OCI-LY7 (cell line): Measurements from ENCODE around the gene ZCCHC10. TPM values are rescaled to one million over a fixed set of nuclear protein-coding genes. Genes with fewer than 3 reads are reported as not detected.

ENCODE experiments used
- BruUV-seq: library from RNA; stranded (reverse); fragments of 400-500 nt; replicated peaks from 2 replicates; lab custom pipeline; 2021; lab: Mats Ljungman, UMichigan
- CTCF ChIA-PET: fragments of 300-600 bp; sonication (Branson Sonifier 250); formaldehyde crosslinking; loops from one replicate; lab custom pipeline; 2022; ENCODE audit warnings: antibody characterized with exemption; ENCODE audit not compliant: unreplicated experiment; lab: Charles Lee
- POLR2A ChIA-PET: fragments of 300-600 bp; sonication (Branson Sonifier 250); formaldehyde crosslinking; loops from one replicate; lab custom pipeline; 2022; ENCODE audit warnings: antibody characterized with exemption; lab: Charles Lee
- DNase-seq: peaks from one replicate; pipeline ENCODE4 v3.0.0-alpha.2; 2015; ENCODE audit warnings: low spot score
- H2AFZ ChIP-seq: fragments of 200-600 bp; sonication (generic), shearing (Covaris generic); 2 replicates; pipeline ENCODE4 v1.6.1; 2014; ENCODE audit warnings: mild to moderate bottlenecking, antibody characterized with exemption, low read length, moderate library complexity
- H3K27ac ChIP-seq: fragments of 200-600 bp; sonication (generic); 2 replicates; pipeline ENCODE4 v1.5.1; 2014; ENCODE audit warnings: mixed run types, low read depth, mild to moderate bottlenecking, moderate library complexity, low read length, inconsistent platforms; ENCODE audit not compliant: poor library complexity, severe bottlenecking
- H3K36me3 ChIP-seq: fragments of 200-600 bp; sonication (generic); 2 replicates; pipeline ENCODE4 v1.6.1; 2014; ENCODE audit warnings: mild to moderate bottlenecking, antibody characterized with exemption, low read length, moderate library complexity, mixed read lengths; ENCODE audit not compliant: insufficient read depth
- H3K4me1 ChIP-seq: fragments of 200-600 bp; sonication (generic); 2 replicates; pipeline ENCODE4 v1.5.1; 2014; ENCODE audit warnings: mild to moderate bottlenecking, low read length; ENCODE audit not compliant: insufficient read depth, poor library complexity, severe bottlenecking
- H3K4me2 ChIP-seq: fragments of 200-600 bp; sonication (generic); 2 replicates; pipeline ENCODE4 v1.6.1; 2014; ENCODE audit warnings: mild to moderate bottlenecking, low read length
- H3K4me3 ChIP-seq: fragments of 200-600 bp; sonication (generic); 2 replicates; pipeline ENCODE4 v1.5.1; 2014; ENCODE audit warnings: mild to moderate bottlenecking, low read depth, low read length; ENCODE audit not compliant: poor library complexity, severe bottlenecking
- H3K79me2 ChIP-seq: fragments of 200-600 bp; sonication (generic); 2 replicates; pipeline ENCODE4 v1.6.1; 2016; ENCODE audit warnings: low read depth, mild to moderate bottlenecking, low read length, moderate library complexity, mixed read lengths; ENCODE audit not compliant: insufficient read depth
- H3K9me2 ChIP-seq: fragments of 200-600 bp; sonication (generic); 2 replicates; pipeline ENCODE4 v1.6.1; 2016; ENCODE audit warnings: mild to moderate bottlenecking, low read length, mixed read lengths; ENCODE audit not compliant: insufficient read depth
- H3K9me3 ChIP-seq: fragments of 200-600 bp; sonication (generic); 2 replicates; pipeline ENCODE4 v1.6.1; 2014; ENCODE audit warnings: mild to moderate bottlenecking, mixed run types, low read length, mixed read lengths
- H4K20me1 ChIP-seq: fragments of 200-600 bp; sonication (generic); 2 replicates; pipeline ENCODE4 v1.6.1; 2014; ENCODE audit warnings: mild to moderate bottlenecking, antibody characterized with exemption, low read length, moderate library complexity, mixed read lengths; ENCODE audit not compliant: insufficient read depth
- CTCF ChIP-seq: fragments of 200-600 bp; sonication (generic); conservative IDR thresholded peaks from 2 replicates; pipeline ENCODE4 v1.5.1; 2014; ENCODE audit warnings: mild to moderate bottlenecking, antibody characterized with exemption, low read length, moderate library complexity, mixed read lengths
- EZH2phosphoT487 ChIP-seq: fragments of 200-600 bp; sonication (generic); IDR thresholded peaks from 2 replicates; pipeline ENCODE4 v1.6.1; 2018; ENCODE audit warnings: low read depth, borderline replicate concordance, mild to moderate bottlenecking, mixed run types, antibody characterized with exemption, low read length, moderate library complexity, mixed read lengths
- intact Hi-C: fragments of 100-400 bp; cut with micrococcal nuclease; formaldehyde crosslinking; loops from one replicate; pipeline ENCODE4 v1.10.0; 2022; ENCODE audit not compliant: unreplicated experiment
- total RNA-seq, 2 experiments: library from RNA; depleted of rRNA in 1 of 2; stranded (reverse); fragments of >200 nt in 1 of 2; shearing (Covaris generic) in 1 of 2; gene quantifications; 2 replicates each; pipeline ENCODE4 v1.2.3, GENCODE V29; 2014 to 2022

ZCCHC10 gene
- total RNA-seq, 2 experiments from 2014 or later: 27.2 to 45.4 TPM

GRCh38 chr5:133032852-133033742 lies 6.7 kb upstream of the ZCCHC10 start:
- Histone ChIP-seq H3K9me3 (no peaks in the 10 kb centered on the region), H3K27ac (peak overlapping the region; percentile 97), H3K36me3 (no peaks in the 10 kb centered on the region), H3K79me2 (no peaks in the 10 kb centered on the region), H4K20me1 (no peaks in the 10 kb centered on the region), H3K4me1 (peaks cover 72% of the 10 kb centered on the region), H3K4me2 (peak overlapping the region; percentile 71), H3K9me2 (no peaks in the 10 kb centered on the region), H3K4me3 (peak overlapping the region; percentile 44), H2AFZ (peak overlapping the region; percentile 26; the same call in 1 of the 2 replicates)
- TSS peak; percentile 99 for BruUV-seq
- intact Hi-C loops: loop anchor here (1.0 to 5.0 kb wide), 3 partner anchors 18 to 1999 kb away; partner anchors contain the start of gene PITX1
- POLR2A ChIA-PET: interaction anchor here (0.5 to 6.8 kb wide), 11 partner anchors 7 to 1841 kb away, joined by 3 to 70 read pairs (median 4); partner anchors contain the start of genes HSPA4 and TXNDC15
- peak; percentile 90 for DNase-seq
- TF ChIP-seq EZH2phosphoT487 (no peak), CTCF (no peak)
- CTCF ChIA-PET: interaction anchor here (0.6 to 1.3 kb wide), 2 partner anchors 8 to 16 kb away, joined by 3 to 4 read pairs; no protein-coding TSS in a partner anchor

- Histone ChIP-seq H2AFZ (peak overlapping the region; percentile 76), H3K4me2 (peak overlapping the region; percentile 18), H4K20me1 (no peaks in the 10 kb centered on the region), H3K9me2 (no peaks in the 10 kb centered on the region), H3K4me1 (peaks cover 71% of the 10 kb centered on the region), H3K9me3 (no peaks in the 10 kb centered on the region), H3K4me3 (no peak overlapping the region), H3K36me3 (no peaks in the 10 kb centered on the region), H3K27ac (peak overlapping the region; percentile 39), H3K79me2 (peaks cover 8% of the 10 kb centered on the region; the same call in 1 of the 2 replicates)
- no TSS peak for BruUV-seq
- intact Hi-C loops: loop anchor here (5.0 kb wide), 2 partner anchors 77 to 2002 kb away; partner anchors contain the start of gene PITX1
- TF ChIP-seq EZH2phosphoT487: no peak
- no peak for TF ChIP-seq CTCF
- ChIA-PET POLR2A (interaction anchor here (0.6 to 6.8 kb wide), 6 partner anchors 9 to 1643 kb away, joined by 4 to 70 read pairs (median 8); partner anchors contain the start of gene HSPA4), CTCF (interaction anchor here (1.0 kb wide), 1 partner anchor 18 kb away, joined by 3 read pairs; no protein-coding TSS in a partner anchor)
- DNase-seq: peak; percentile 42
These were observed 4.1 kb upstream of the ZCCHC10 start for GRCh38 chr5:133030343-133031005.
